Body of pancreas (tissue), 4 donors: ENCODE data around the gene DDX41. TPM values are rescaled to one million over a fixed set of nuclear protein-coding genes. Genes with fewer than 3 reads are reported as not detected.

Experiments used
- ATAC-seq: fragments of 150-250 bp; one replicate; pipeline ENCODE4 v1.9.1; 2016
- DNase-seq, 4 donors: peaks; one replicate each; pipeline ENCODE4 v3.0.0-alpha.2; 2019
- H3K27ac ChIP-seq, 4 donors: fragments of 200-600 bp; sonication (generic); 1 replicate in 3 of 4; 2 replicates in 1 of 4; pipeline versions ENCODE4 v1.5.1 to v1.6.1; 2016 to 2019; ENCODE audit warnings: mild to moderate bottlenecking in 1 of 4, mixed read lengths in 1 of 4, moderate library complexity in 1 of 4
- H3K27me3 ChIP-seq, 2 donors: fragments of 200-600 bp; sonication (generic); one replicate each; pipeline ENCODE4 v1.6.0; 2016; ENCODE audit warnings: mild to moderate bottlenecking in 1 of 2
- H3K36me3 ChIP-seq, 2 donors: fragments of 200-600 bp; sonication (generic); replicated peaks in 1 of 2; 2 replicates each; pipeline ENCODE4 v1.5.1; 2016; ENCODE audit warnings: low read depth in 2 of 2; ENCODE audit not compliant: insufficient read depth in 1 of 2
- H3K4me1 ChIP-seq: fragments of 200-600 bp; sonication (generic); one replicate; pipeline ENCODE4 v1.6.0; 2016
- H3K4me3 ChIP-seq, 2 donors: fragments of 200-600 bp; sonication (generic); 1 replicate in 1 of 2; 2 replicates in 1 of 2; pipeline ENCODE4 v1.5.1; 2016 to 2019
- H3K9me3 ChIP-seq, 3 donors: fragments of 200-600 bp; sonication (generic); 1 replicate in 2 of 3; 2 replicates in 1 of 3; pipeline ENCODE4 v1.5.1; 2016
- CTCF ChIP-seq, 7 experiments: fragments of 450-650 bp in 4 of 7; fragments of 200-600 bp in 3 of 7; sonication (generic) in 3 of 7; IDR thresholded peaks; one replicate each; pipeline ENCODE4 v1.5.1; 2016 to 2019; ENCODE audit warnings: antibody characterized with exemption in 7 of 7
- POLR2A ChIP-seq, 3 donors: fragments of 450-650 bp; IDR thresholded peaks; one replicate each; pipeline ENCODE4 v1.6.1; 2016; ENCODE audit warnings: antibody characterized with exemption in 3 of 3, mild to moderate bottlenecking in 2 of 3
- WGBS, 2 donors: methylation state at CpG; one replicate each; pipeline ENCODE4 v1.1.5; 2017; 5-methylcytosine and 5-hydroxymethylcytosine counted together
- intact Hi-C: fragments of 100-400 bp; cut with DNase I; formaldehyde crosslinking; loops from one replicate; pipeline ENCODE4 v1.15.1; 2023
- total RNA-seq, 2 donors: library from RNA; depleted of rRNA; stranded (reverse); fragments of >200 nt; gene quantifications; one replicate each; pipeline ENCODE4 v1.1.0, GENCODE V29; 2016

Gene DDX41
- total RNA-seq, 2 donors from 2014 or later: 86.1 to 115 TPM

- H3K4me3 ChIP-seq: no peak overlapping the region
- H3K27me3 ChIP-seq: no peaks in the 10 kb centered on the region
- WGBS, 2 donors: 89 to 91% methylated on average over 8 of the region's 8 CpGs
- no peak overlapping the region for H3K27ac ChIP-seq
- no peak for TF ChIP-seq POLR2A (IDR thresholded peaks at IDR 0.05)
- TF ChIP-seq CTCF (IDR thresholded peaks at IDR 0.05): no peak
- intact Hi-C loops: no loop called here
- peaks cover 0 to 29% of the 10 kb centered on the region in 2 donors for H3K36me3 ChIP-seq
- no peaks in the 10 kb centered on the region for H3K4me1 ChIP-seq
- DNase-seq (no peak), ATAC-seq (no peak)
- H3K9me3 ChIP-seq: no peaks in the 10 kb centered on the region
Measured at GRCh38 chr5:177527595-177527994, 10.8 kb upstream of the DDX41 start.

- H3K9me3 ChIP-seq: no peaks in the 10 kb centered on the region
- no peaks in the 10 kb centered on the region for H3K4me1 ChIP-seq
- no peak for ATAC-seq
- TF ChIP-seq POLR2A (IDR thresholded peaks at IDR 0.05): no peak
- H3K36me3 ChIP-seq: peaks cover 0 to 24% of the 10 kb centered on the region in 2 donors
- no peak for DNase-seq
- H3K4me3 ChIP-seq: no peak overlapping the region
- H3K27ac ChIP-seq: no peak overlapping the region
- WGBS, 2 donors: 89 to 93% methylated on average over 6 of the region's 6 CpGs
- no peaks in the 10 kb centered on the region for H3K27me3 ChIP-seq
- intact Hi-C loops: no loop called here
Measured at GRCh38 chr5:177526791-177527190, 10.0 kb upstream of the DDX41 start.

GRCh38 chr5:177526191-177526590, 9.4 kb upstream of the DDX41 start:
- H3K9me3 ChIP-seq: no peaks in the 10 kb centered on the region
- no peaks in the 10 kb centered on the region for H3K27me3 ChIP-seq
- H3K4me1 ChIP-seq: no peaks in the 10 kb centered on the region
- 83 to 90% methylated on average over 2 to 4 of the region's 4 CpGs for WGBS, 2 donors
- TF ChIP-seq POLR2A (IDR thresholded peaks at IDR 0.05) (no peak), CTCF (IDR thresholded peaks at IDR 0.05) (no peak)
- H3K27ac ChIP-seq: no peak overlapping the region
- H3K4me3 ChIP-seq: no peak overlapping the region
- DNase-seq: no peak
- ATAC-seq: no peak
- intact Hi-C loops: no loop called here
- peaks cover 0 to 26% of the 10 kb centered on the region in 2 donors for H3K36me3 ChIP-seq

- H3K9me3 ChIP-seq: no peaks in the 10 kb centered on the region
- H3K27ac ChIP-seq: no peak overlapping the region
- DNase-seq (no peak), ATAC-seq (no peak)
- peaks cover 0 to 26% of the 10 kb centered on the region in 2 donors for H3K36me3 ChIP-seq
- TF ChIP-seq CTCF (IDR thresholded peaks at IDR 0.05) (no peak), POLR2A (IDR thresholded peaks at IDR 0.05) (no peak)
- H3K4me3 ChIP-seq: no peak overlapping the region
- H3K27me3 ChIP-seq: no peaks in the 10 kb centered on the region
- 90 to 99% methylated on average over 8 to 10 of the region's 10 CpGs for WGBS, 2 donors
- intact Hi-C loops: no loop called here
- no peaks in the 10 kb centered on the region for H3K4me1 ChIP-seq
Measured at GRCh38 chr5:177524941-177525655, 8.3 kb upstream of the DDX41 start.

GRCh38 chr5:177524539-177524900, 7.8 kb upstream of the DDX41 start:
- DNase-seq: no peak
- Histone ChIP-seq H3K27me3 (no peaks in the 10 kb centered on the region), H3K36me3 (peaks cover 0 to 22% of the 10 kb centered on the region in 2 donors), H3K9me3 (no peaks in the 10 kb centered on the region), H3K4me1 (no peaks in the 10 kb centered on the region), H3K27ac (no peak overlapping the region), H3K4me3 (no peak overlapping the region)
- WGBS, 2 donors: 90 to 100% methylated on average over 1 to 12 of the region's 12 CpGs
- TF ChIP-seq CTCF (IDR thresholded peaks at IDR 0.05) (no peak), POLR2A (IDR thresholded peaks at IDR 0.05) (no peak)
- intact Hi-C loops: no loop called here
- ATAC-seq: no peak
